D721Med (cell line): ENCODE results near the gene ZKSCAN5.

ENCODE experiments used
- DNase-seq: peaks from one replicate; pipeline ENCODE4 v3.0.0; 2011; ENCODE audit warnings: low spot score; ENCODE audit not compliant: insufficient read length
- FAIRE-seq: peaks from 2 replicates; lab custom pipeline; 2011; peaks lifted over from hg19 to GRCh38; lab: Jason Lieb, UNC
- CTCF ChIP-seq: IDR thresholded peaks from 2 replicates; pipeline ENCODE4 v1.5.1; 2012; ENCODE audit warnings: mild to moderate bottlenecking, control low read depth; ENCODE audit not compliant: insufficient read depth; ENCODE audit errors: missing control alignments

Gene ZKSCAN5

GRCh38 chr7:99476107-99476506 lies 28.4 kb upstream of the ZKSCAN5 start:
- FAIRE-seq = no peak
- DNase-seq = no peak
- TF ChIP-seq CTCF = no peak

- DNase-seq (no peak), FAIRE-seq (no peak)
- no peak for TF ChIP-seq CTCF
Measured at GRCh38 chr7:99478464-99479440, 25.7 kb upstream of the ZKSCAN5 start.

- DNase-seq (no peak), FAIRE-seq (no peak)
- TF ChIP-seq CTCF = no peak
Measured at GRCh38 chr7:99485094-99485493, 19.4 kb upstream of the ZKSCAN5 start.

- no peak for TF ChIP-seq CTCF
- DNase-seq = no peak
Measured at GRCh38 chr7:99489235-99489634, 15.2 kb upstream of the ZKSCAN5 start.

GRCh38 chr7:99490878-99491277 lies 13.6 kb upstream of the ZKSCAN5 start:
- no peak for FAIRE-seq
- DNase-seq = no peak
- TF ChIP-seq CTCF = no peak

More at GRCh38 chr7:99489235-99489634, 15.2 kb upstream of the ZKSCAN5 start:
- no peak for FAIRE-seq

- DNase-seq (no peak), FAIRE-seq (no peak)
- TF ChIP-seq CTCF = no peak
Measured at GRCh38 chr7:99493823-99494222, 10.6 kb upstream of the ZKSCAN5 start.
